Kidney capillary endothelial cell (primary cell): ENCODE results near the gene KCNB1.

Source experiments
- DNase-seq: peaks from one replicate; pipeline ENCODE4 v3.0.0-alpha.2; 2018; ENCODE audit warnings: low spot score

Gene KCNB1

DNA sequence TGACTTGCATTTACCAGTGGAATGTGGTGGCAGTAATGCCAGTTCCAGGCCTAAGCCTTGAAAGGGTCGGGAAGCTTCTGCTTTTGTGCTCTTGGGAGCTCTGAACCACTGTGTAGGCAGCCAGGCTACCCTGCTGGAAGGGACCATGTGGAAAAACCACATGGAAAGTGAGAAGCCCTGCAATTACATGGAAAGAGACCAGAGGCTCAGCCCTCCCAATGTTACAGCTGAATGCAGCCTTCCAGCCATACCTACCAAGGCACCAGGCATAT is 14.9 kb upstream of the KCNB1 start:
- no peak for DNase-seq

- no peak for DNase-seq
These were observed 14.3 kb upstream of the KCNB1 start for GRCh38 chr20:49496553-49497397.

DNA sequence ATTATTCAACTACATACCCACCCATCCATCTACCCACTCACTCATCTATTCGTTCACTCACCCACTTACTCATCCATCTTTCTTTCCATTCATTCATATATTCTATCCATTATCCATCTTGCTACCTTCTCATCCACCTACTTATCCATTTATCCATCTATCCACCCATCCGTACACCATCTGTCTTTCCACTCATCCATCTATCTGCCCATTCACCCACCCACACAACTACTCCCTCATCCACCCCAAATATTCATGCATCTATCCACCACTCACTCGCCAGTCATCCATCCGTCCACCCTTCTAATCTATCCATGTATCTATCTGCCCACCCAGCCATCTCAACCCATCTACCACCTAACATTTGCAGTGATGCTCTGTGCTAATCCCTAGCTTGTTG is 13.6 kb upstream of the KCNB1 start:
- no peak for DNase-seq

GRCh38 chr20:49490689-49491088 is 8.2 kb upstream of the KCNB1 start:
- DNase-seq: no peak

DNA sequence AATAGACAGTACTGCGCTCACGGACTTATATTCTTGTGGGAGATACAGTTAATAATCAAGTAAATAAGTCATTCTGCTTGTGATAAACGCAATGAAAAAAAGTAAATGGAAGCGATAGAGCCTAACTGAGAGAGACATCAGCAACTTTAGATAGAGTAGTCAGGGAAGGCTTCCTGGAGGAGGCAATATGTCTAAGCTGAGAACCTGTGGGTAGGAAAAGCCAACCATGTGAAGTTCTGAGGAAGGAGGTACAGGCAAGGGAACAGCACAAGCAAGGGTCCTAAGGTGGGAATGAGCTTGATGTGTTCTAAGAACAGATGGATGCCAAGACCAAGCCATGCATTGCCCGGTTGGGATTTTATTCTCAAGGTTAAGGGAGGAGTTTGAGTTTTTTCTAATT is 7.2 kb upstream of the KCNB1 start:
- no peak for DNase-seq

- DNase-seq: no peak
These were observed 3.6 kb upstream of the KCNB1 start for GRCh38 chr20:49486064-49486463.

DNA sequence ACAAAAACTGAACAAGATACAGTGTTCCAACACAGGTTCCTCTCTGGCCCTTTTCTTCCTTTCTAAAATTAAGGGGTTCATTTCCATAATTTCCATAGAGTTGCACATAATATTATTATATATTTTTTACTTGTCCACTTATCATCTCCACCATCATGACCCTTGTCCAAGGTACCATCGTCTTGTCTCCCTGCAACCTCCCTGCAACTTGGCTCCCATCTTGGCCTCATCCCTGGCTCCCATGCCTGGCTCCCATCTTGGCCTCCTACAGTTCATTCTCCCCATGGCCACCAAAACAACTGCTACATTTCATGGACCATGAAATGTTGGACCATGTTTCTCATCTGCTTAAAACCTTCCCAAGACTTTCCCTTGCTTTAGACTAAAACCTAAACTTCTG is 3.1 kb upstream of the KCNB1 start:
- no peak for DNase-seq

DNA sequence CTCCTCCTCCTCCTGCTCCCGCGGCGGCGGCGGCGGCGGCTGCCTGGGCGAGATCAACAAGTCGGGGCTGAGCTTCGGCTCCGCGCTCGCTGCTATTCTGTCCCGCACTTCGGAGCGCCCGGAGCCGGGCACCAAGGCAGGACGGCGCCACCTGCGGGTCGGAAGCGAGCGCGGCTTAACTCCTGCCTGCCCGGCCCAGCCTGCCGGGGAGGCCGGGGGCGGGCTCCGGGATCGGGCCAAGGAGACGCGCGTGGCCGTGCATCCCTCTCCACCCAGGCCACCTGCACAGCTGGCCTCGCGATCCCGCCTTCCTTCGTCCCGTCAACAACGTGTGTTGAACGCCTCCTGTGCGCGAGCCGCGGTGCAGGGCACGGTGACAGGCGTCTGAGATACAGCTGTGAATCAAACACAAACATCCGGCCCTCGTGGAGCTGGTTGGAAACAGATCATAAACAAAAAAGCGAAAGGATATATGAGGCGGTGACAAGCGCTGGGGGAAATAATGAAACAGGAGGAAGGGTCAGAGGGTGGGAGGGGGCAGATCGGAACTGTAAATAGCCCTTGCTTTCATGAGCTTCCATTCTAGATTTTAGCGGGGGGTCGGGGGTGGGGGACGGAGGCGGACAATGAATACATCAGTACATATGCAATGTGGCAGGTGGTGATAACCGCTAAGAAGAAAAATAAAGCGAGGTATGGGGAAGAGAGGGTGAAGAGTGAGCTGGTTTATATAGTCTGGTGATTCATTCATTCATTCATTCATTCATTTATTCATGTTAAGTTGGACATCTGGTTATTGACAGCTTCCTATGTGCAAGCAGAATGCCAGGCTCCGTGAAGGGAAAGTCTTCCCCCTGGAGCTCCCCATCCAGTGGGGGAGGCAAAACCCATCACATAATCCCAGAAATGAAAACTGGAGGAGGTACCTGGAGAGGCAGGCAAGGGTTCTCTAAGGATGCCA is 2.0 kb upstream of the KCNB1 start:
- peak; percentile 65 for DNase-seq

GRCh38 chr20:49483696-49484123 is 1.2 kb upstream of the KCNB1 start:
- DNase-seq: no peak

DNA sequence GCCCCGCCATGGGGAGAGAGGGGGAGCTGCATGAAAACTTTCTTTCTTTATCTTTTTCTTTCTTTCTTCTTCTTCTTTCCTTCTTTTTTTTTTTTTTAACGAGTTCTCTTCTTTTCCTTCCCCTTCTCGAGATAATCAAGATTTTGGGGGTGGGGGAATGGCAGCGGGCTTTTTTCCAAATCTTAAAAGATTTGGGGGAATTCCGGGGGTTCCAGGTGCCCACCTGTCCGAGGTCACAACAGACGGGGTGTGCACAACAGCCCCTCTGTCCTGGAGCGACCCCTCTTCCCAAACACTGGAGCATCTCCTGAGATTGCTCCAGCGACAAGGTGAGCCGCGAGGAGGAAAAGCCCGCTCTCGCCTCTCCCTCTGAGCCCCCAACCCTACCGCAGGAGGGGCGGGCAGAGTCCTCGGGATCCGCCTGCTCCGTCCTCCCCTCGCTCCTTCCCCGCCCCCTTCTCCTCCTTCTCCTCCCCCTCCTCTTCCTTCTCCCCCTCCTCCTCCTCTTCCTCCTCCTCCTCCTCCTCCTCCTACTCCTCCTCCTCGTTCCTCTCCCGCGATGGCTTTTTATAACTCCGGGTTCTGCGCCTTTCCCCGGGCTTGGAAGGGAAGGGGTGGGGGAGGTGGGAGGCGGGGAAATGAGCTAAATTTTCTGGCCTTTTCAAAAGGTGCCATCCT is 689 bp upstream of the KCNB1 start:
- DNase-seq: no peak

DNA sequence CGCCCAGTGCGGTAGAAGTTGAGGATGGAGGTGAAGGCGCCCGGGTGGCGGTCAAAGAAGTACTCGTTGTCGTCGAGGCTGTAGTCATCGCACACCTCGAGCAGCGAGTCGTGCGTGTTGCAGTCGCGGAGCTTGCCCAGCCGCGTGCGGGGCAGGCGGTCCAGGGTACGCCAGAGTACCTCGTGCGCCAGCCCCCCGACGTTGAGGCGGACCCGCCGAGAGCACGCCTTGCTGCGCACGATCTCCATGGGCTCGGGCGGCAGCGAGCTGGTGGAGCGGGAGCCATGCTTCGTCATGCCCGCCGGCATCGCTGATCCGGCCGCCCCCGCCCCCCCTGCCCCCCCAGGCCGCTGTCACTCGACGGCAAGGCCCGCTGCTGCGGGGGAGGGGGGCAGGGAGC is 295 bp downstream of the KCNB1 start:
- no peak for DNase-seq

DNA sequence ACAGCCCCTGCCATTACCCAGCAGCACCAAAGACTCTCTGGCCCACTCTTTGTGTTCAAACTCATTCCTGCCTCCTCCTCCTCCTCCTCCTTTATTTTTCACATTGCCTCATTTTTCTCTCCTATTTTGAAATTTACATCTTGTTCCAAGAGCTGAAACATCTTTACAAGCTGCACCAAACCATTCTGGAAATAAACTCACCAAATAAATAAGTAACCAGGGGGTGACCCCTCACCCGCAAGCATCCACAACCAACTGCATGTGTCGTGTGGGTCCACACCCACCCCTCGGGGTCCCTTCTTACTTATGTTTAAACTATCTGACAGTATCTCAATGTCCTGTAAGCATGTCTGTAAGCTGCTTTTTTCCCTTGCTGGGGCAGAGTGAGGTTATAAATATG is 1.4 kb downstream of the KCNB1 start:
- no peak for DNase-seq

DNA sequence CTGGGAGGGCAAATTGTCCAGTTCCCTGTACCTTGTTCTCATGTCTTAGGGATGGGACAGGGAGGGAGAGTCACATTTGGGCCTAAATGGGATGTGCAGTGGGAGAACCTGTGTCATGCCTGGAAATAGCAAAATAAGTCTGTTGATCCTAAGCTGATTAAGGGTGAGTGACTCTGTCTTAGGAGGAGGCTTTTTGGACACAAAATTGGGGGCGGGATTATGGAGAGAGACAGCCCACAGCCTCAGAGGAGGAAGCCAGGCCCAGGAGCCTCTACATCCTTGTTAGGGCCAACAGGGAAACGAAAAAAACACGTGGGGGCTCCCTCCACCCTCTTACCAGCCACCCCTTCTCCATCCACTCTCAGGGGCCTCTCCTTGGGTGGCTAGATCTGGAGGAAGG is 2.2 kb downstream of the KCNB1 start:
- no peak for DNase-seq

- DNase-seq: no peak
These were observed 2.7 kb downstream of the KCNB1 start for GRCh38 chr20:49479785-49480184.

GRCh38 chr20:49478754-49479689 is 3.4 kb downstream of the KCNB1 start:
- no peak for DNase-seq

DNA sequence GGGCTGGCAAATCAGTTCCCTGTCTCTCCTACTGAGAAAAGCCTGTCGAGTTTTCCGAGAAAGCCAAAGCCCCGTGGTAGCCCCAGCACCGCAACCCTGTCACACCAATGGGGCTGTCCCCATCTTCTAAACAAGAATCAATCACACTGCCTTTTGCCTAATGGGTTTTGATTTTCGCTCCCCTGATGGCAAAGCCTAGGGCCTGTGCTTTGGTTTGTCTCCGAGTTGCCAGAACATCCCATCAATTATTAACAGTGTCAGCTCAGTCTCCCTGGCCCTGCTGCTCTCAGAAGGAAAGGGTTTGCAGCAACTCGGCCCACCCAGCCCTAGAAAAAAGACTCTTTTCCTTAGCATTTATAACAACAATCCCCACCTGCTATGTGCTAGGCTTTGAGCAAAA is 4.2 kb downstream of the KCNB1 start:
- no peak for DNase-seq

DNA sequence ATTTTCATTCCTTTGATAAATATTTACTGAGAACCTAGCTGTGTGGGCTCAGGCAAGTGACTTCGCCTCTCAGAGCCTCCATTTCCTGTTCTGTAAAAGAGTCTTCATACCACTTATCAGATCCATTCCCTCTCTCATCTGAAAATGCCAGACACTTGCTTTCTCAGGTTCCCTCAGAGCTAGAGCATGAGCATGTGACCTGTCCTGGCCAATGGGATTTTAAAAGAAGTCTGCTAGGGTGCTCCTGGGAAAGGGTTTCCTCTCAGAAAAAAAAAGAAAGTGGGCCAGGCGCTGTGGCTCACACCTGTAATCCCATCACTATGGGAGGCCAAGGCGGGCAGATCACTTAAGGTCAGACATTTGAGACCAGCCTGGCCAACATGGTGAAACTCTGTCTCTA is 5.3 kb downstream of the KCNB1 start:
- DNase-seq: no peak

- DNase-seq: no peak
These were observed 6.5 kb downstream of the KCNB1 start for GRCh38 chr20:49476016-49476355.

DNA sequence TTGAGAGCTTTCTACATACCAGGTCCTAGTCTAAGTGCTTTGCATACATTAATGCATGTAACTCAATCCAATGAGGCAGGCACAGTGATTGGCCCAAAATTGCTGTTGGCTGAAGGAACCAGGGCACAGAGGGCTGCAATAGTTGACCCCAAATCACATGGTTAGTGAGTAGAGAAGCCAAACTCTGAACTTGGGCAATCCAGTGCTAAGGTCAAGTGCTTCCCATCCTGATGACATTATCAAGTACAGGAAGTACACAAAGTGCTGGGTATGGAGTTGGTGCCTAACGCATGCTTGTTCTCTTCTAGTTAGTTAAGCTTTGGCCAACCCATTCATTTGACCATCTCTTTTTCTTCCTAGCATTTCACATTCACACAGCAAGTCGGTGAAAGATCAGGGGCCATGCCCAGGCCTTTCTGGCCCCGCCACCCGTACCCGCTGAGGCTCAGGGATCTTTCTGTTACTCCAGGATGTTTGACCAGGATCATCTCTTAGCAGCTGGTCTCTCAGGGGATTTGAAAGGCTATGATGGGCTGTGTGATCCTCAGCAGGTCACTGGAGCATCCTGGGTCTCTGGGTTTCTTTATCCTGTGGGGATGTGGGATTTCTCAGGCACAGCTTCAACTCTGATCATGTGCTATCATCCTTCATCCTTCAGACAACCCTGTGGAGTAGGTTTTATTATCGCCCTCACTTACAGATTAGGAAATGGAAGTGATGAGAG is 7.0 kb downstream of the KCNB1 start:
- DNase-seq: no peak

DNA sequence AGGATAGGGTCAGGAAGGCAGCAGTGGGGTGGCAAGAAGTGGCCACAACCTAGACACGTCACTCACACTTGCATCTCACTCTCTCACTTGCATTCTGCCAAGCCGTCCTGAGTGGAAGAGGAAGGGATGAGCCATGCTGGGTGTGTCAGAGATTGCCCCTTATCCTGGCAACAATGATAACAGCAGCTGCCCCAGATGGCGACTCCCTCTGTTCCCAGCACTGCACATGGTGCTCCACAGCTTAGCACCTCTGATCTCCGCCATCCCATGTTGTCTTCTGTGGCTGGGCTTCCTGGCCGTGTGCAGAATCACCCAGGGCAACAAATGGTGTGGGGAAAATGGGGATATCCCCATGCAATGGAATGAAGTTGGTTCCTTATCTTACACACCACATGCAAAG is 11.1 kb downstream of the KCNB1 start:
- no peak for DNase-seq

- no peak for DNase-seq
These were observed 11.5 kb downstream of the KCNB1 start for GRCh38 chr20:49470922-49471321.
